HL-60 (cell line): ENCODE measurements around the gene HYAL3.

ENCODE experiments used
- GABPA ChIP-seq: IDR thresholded peaks from 2 replicates; pipeline ENCODE4 v1.6.1; 2012; ENCODE audit warnings: low read depth
- POLR2AphosphoS5 ChIP-seq: IDR thresholded peaks from 2 replicates; pipeline ENCODE4 v1.6.1; 2012; ENCODE audit warnings: low read depth
- REST ChIP-seq: IDR thresholded peaks from 2 replicates; pipeline ENCODE4 v1.6.1; 2012; ENCODE audit warnings: low read depth; ENCODE audit not compliant: insufficient replicate concordance
- SPI1 ChIP-seq: IDR thresholded peaks from 2 replicates; pipeline ENCODE4 v1.6.1; 2012; ENCODE audit warnings: low read depth, mild to moderate bottlenecking, borderline replicate concordance
- TF ChIP-seq, protein P1 (sequence below): IDR thresholded peaks from one replicate; pipeline ENCODE4 v1.5.1; 2011; ENCODE audit warnings: low read length, control low read depth, inconsistent platforms; ENCODE audit not compliant: insufficient read depth

- TF ChIP-seq, protein P1, sequence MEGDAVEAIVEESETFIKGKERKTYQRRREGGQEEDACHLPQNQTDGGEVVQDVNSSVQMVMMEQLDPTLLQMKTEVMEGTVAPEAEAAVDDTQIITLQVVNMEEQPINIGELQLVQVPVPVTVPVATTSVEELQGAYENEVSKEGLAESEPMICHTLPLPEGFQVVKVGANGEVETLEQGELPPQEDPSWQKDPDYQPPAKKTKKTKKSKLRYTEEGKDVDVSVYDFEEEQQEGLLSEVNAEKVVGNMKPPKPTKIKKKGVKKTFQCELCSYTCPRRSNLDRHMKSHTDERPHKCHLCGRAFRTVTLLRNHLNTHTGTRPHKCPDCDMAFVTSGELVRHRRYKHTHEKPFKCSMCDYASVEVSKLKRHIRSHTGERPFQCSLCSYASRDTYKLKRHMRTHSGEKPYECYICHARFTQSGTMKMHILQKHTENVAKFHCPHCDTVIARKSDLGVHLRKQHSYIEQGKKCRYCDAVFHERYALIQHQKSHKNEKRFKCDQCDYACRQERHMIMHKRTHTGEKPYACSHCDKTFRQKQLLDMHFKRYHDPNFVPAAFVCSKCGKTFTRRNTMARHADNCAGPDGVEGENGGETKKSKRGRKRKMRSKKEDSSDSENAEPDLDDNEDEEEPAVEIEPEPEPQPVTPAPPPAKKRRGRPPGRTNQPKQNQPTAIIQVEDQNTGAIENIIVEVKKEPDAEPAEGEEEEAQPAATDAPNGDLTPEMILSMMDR: no peak
- no peak for TF ChIP-seq POLR2AphosphoS5
- no peak for TF ChIP-seq GABPA
- no peak for TF ChIP-seq REST
- no peak for TF ChIP-seq SPI1
Observed at GRCh38 chr3:50264964-50265485, 34.2 kb downstream of the HYAL3 start.
